Measurements from ENCODE around the gene TPRG1.

Gene TPRG1

GRCh38 chr3:189233225-189233858 is 61.6 kb downstream of the TPRG1 start:
- DNase-seq = peak; percentile 29 to 41

- no peak for DNase-seq
Observed at GRCh38 chr3:189235214-189235613, 63.4 kb downstream of the TPRG1 start.

- no peak for DNase-seq
Observed at GRCh38 chr3:189236352-189236751, 64.6 kb downstream of the TPRG1 start.

- no peak for DNase-seq
Observed at GRCh38 chr3:189237526-189237925, 65.8 kb downstream of the TPRG1 start.

- DNase-seq = no peak
Observed at GRCh38 chr3:189238071-189238470, 66.3 kb downstream of the TPRG1 start.

- DNase-seq = no peak
Observed at GRCh38 chr3:189239616-189240015, 67.8 kb downstream of the TPRG1 start.

GRCh38 chr3:189249987-189250386 is 78.2 kb downstream of the TPRG1 start:
- no peak for DNase-seq

- no peak for DNase-seq
Observed at GRCh38 chr3:189258261-189258660, 86.5 kb downstream of the TPRG1 start.

GRCh38 chr3:189260556-189261493 is 89.1 kb downstream of the TPRG1 start:
- DNase-seq = no peak

- DNase-seq = no peak
Observed at GRCh38 chr3:189262746-189263145, 91.0 kb downstream of the TPRG1 start.

- no peak for DNase-seq
Observed at GRCh38 chr3:189267981-189268613, 96.3 kb downstream of the TPRG1 start.

- no peak for DNase-seq
Observed at GRCh38 chr3:189269365-189269764, 97.6 kb downstream of the TPRG1 start.

GRCh38 chr3:189270248-189270832 is 98.6 kb downstream of the TPRG1 start:
- DNase-seq = peak; percentile 43 to 51

GRCh38 chr3:189272500-189273119 is 100.8 kb downstream of the TPRG1 start:
- DNase-seq = peak in 1 of 2 experiments; percentile 35

- no peak for DNase-seq
Observed at GRCh38 chr3:189273736-189274135, 102.0 kb downstream of the TPRG1 start.

GRCh38 chr3:189275182-189275581 is 103.4 kb downstream of the TPRG1 start:
- DNase-seq = no peak

GRCh38 chr3:189275852-189276251 is 104.1 kb downstream of the TPRG1 start:
- no peak for DNase-seq

- DNase-seq = no peak
Observed at GRCh38 chr3:189276444-189277219, 104.9 kb downstream of the TPRG1 start.

- DNase-seq = no peak
Observed at GRCh38 chr3:189277711-189278110, 105.9 kb downstream of the TPRG1 start.

GRCh38 chr3:189278221-189278620 is 106.5 kb downstream of the TPRG1 start:
- no peak for DNase-seq

- no peak for DNase-seq
Observed at GRCh38 chr3:189282189-189282588, 110.4 kb downstream of the TPRG1 start.

GRCh38 chr3:189282741-189283140 is 111.0 kb downstream of the TPRG1 start:
- no peak for DNase-seq

All from activated T-cell treated with anti-CD3 and anti-CD28 coated beads, Interleukin-2, amount 50 U/mL, for 48 hours (primary cell).